HG02970 (cell line): Measurements from ENCODE around the gene CD46.
"Not testable (repeated sequence)": the region's sequence is repeated elsewhere in the genome, so short reads cannot be mapped to it uniquely, and the experiment has no call there.

Source experiments
- ATAC-seq: cut with Tn5 transposase; IDR thresholded peaks from one replicate; pipeline ENCODE4 v1.9.1; 2021; ENCODE audit warnings: mild to moderate bottlenecking, moderate library complexity, moderate number of reproducible peaks; ENCODE audit not compliant: unreplicated experiment, low FRiP score

Gene CD46

DNA sequence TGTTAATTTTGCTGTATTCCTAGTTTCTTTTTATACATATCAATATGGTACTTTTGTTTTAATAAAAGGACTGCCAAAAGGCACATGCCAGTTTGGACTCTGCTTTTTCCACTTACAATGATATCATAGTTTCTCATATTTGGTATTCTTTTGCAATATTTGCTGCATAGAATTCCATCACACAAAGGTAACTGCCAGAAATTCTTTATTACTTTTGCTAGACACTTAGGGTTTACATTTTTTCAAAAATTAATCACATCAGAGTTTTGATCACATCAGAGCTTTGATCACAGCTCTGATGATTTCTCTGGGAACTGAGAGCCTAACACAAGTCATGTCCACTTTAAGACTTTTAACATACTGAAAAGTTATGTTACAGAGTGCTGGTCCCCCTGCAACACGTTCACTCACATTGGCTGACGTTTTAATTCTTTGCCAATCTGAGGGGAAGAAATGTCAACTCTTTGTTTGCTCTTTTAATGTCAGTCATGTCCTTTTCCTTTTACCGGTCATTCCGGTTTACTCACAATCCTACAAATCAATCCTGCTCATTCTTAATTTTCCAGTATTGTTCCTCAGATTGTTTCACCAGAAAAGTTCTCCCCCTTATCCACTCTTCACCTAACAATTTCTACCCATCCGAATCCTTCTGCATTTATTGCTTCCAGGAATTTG, 1.1 kb upstream of the CD46 start:
- ATAC-seq, result no peak

DNA sequence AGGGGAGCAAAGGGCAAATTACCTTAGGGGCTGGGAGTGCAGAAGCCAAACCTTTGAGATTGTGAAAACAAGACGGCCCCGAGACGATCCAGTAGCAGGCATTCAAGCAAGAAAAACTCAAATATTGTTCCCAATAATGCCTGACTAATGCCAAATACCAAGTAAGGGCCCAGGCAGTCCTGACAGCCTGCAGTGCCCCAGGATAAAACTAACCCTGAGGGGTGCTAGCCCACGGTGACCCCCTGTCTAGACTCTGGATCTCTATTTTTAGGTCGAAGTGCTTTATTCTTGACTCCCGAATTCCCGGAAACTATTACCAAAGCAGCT, 428 bp upstream of the CD46 start:
- not testable (repeated sequence) for ATAC-seq

DNA sequence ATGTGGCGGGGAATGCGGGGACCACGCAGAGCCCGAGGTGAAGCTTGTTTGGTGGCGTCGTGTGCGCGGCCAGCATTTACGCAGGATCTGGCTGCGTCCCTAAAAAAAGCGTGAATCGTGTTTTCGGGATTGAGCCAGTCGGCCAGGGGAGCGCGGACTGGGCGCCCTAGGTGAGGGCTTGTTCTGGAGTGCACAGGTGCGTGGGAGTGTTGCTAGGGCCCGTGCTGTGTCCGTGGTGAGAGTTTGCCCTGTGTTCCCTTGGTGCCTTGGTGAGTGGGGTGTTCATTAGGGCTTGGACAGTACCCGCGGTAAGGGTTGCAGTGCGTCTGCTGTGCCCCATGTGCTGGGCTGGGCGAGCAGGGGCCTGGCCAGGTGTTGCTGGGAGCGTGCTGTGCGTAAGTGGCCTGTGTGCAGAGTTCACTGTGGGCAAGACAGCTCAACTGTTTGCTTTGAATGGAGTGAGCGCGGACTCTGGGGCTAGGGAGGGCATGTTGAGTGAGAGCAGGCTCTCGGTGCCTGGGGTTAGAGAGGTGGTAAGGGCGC, 673 bp downstream of the CD46 start:
- ATAC-seq, result peak; percentile 19

DNA sequence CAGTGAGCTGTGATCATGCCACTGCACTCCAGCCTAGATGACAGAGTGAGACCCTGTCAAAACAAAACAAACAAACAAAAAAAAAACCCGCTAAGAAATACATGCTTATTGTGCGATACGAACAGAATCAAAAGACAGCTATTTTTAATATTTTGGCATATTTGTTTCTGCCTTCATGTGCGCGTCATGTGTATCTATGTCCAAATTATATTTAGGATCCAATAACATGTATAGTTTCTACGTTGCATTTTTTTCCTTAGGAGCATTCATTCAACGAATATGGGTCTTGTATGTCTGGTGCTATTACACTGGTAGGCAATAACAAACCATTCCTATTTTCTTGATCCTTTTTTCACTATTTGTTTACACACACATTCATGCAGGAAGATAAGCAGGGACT, 1.8 kb downstream of the CD46 start:
- no peak for ATAC-seq

DNA sequence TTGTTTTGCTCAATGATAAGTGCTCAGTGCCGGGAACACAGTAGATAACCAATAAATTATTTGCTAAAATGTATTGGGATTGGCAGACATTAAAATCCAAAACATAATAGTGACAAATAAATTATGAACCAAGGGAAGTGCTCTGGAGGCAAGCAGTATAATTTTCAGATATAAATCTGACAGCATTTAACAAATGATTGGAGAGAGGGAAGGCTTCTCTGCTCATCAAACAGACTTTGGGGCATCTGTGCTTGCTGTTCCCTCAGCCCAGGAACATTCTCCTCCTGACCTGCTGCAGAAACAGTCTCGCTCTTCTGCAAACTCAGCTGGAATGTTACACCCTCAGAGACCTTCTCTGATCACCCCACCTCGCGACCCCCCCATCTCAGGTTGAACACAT, 2.2 kb downstream of the CD46 start:
- no peak for ATAC-seq

DNA sequence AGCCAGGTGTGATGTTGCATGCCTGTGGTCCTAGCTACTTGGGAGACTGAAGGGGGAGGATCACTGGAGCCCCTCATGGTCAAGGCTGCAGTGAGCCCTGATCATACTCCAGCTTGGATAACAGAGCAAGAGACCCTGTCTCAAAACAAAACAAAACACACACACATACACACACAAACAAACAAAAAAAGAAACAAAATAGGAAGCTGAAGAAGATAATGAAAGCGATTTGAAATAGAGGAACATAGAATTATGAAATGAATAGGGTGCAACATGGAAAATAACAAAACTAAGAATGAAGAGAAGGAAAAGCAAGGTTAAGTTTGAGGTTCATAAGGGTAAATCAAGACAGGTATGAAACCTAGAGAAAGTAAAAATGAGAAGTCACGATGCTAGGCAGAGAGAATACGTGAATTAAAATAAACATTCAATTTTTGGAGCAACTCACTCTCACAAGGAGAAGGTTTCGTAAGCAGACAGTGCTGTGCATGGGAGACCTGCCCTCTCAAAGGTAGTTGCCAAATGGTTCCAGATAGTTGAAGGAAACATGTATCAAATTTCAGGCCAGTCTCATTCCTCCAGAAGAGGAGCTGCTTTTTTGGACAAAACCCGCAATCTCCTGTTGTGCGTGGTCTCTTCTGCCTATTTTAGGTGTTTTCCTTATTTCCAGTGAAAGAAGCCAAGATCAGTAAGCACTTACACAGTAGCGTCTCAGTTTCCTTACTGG, 3.3 kb downstream of the CD46 start:
- no peak for ATAC-seq

DNA sequence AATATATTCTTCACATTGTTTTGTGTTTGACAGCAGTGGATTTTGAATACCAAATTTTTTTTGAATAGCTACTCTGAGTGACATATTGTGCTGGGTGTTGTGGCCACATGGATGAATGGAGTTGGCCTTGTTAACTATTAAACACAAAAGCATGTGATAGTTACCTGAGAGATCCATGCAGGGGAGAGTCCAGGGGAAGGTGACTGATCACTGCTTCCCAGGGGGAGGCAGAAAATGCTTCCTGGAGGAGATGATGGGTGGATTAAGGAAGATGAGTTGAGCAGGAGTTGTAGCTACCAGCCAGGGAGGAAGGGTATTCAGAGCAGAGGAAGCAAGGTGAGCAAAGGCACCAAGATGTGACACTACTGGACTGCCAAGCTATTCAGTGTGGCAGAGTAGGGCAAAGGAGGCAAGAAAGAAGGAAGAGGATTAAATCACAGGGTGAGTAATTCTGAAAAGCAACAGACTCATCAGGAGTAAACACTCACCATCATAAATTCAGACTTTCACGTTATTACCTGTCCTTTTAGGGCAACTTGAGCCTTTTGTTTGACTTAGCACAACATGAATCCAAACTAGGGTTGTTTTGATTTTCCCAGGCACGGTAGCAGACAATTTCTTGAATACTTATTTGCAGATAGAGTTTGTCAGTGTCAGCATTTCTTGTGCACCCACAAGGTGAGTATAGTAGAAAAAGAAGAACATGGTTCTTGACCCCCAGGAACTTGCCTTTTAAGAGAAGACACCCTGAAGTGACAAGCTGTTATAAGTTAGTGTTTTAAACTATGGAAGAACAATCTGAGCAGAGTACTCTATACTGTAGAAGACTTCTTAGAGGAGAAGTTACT, 4.2 kb downstream of the CD46 start:
- ATAC-seq, result no peak

DNA sequence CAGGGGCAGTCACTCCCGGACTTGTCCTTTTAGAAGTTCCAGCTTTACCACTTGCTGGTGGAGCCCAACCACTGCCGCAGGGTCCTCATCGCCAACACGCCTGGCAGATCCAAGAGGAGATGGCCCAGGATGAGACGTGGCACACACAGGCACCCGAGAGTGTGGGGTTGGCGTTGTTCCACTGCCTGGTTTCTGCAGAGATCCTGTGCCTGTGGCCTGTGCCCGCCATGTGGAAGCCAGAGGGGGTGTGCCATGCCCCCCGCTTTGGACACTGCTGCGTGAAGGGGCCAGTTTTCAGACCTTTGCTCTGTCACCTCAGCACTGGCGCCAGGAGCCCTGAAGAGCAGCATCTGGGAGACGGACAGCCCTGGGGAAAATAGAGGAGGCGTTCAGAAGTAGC, 10.8 kb downstream of the CD46 start:
- no peak for ATAC-seq

DNA sequence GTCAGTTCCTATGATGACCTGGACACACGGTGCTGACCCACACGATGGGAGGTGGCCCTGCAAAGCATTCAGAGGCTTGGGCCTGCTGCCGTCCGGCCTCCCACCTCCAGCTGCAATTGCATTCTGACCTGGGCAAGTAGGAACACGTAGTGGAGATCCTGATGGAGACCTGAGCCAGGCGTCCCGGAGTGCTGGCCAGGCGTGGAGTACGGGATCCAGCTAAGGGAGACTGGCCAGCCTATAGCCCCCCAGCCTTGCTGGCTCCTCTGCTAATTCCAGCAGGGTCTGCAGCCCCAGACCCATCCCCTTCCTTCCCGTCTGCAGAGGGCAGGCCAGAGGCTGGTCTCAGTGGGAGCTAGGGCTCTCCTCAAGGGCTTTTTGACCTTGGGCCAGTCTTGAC, 11.2 kb downstream of the CD46 start:
- no peak for ATAC-seq

DNA sequence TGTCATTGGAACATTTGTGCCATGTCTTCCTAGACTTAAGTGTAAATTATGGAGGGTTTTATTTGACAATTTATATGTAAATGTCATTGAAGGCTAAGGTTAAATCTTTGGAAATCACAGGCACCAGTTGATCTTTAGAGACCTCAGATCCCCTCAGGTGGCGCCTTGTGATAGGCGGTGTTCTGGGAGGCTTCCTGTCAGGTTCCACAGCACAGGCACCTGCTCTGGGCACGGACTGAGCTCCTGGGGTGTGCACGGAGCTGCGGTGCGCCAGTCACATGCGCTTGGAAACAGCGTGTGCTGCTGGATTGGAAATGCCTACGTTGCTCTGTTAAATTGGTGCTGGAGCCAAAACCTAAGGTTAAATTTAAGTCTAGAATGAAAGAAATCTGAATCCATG, 12.1 kb downstream of the CD46 start:
- ATAC-seq, result no peak

DNA sequence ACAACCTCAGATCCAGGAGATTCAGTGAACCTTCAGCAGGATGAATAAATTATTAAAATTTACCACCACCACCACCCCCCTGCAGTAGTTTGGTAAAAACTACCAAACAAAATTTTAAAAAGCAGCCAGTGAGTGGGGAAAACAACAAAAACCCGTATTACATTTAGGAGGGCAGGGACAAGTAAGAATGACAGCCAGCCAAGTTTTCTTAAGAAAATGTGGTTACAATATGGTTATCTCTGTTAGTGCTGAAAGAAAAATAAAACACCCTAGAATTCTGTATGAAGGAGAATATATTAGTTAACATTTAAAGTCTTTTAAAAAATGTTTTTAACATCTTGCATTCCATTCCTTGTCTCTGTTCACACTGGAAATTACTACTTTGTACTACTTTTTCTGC, 14.7 kb downstream of the CD46 start:
- no peak for ATAC-seq

DNA sequence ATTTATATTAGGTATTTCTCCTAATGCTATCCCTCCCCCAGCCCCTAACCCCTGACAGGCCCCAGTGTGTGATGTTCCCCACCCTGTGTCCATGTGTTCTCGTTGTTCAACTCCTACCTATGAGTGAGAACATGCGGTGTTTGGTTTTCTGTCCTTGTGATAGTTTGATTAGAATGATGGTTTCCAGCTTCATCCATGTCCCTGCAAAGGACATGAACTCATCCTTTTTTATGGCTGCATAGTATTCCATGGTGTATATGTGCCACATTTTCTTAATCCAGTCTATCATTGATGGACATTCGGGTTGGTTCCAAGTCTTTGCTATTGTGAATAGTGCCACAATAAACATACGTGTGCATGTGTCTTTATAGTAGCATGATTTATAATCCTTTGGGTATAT, 18.7 kb downstream of the CD46 start:
- not testable (repeated sequence) for ATAC-seq

DNA sequence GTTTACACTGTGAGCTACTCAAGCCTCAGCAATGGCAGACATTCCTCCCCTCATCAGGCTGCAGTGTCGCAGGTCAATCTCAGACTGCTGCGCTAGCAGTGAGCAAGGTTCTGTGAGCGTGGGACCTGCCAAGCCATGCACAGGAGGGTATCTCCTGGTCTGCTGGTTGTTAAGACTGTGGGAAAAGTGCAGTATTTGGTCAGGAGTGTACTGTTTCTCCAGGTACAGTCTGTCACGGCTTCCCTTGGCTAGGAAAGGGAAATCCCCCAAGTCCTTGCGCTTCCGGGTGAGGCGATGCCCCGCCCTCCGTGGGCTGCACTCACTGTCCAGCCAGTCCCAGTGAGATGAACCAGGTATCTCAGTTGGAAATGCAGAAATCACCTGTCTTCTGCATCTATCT, 24.2 kb downstream of the CD46 start:
- not testable (repeated sequence) for ATAC-seq

DNA sequence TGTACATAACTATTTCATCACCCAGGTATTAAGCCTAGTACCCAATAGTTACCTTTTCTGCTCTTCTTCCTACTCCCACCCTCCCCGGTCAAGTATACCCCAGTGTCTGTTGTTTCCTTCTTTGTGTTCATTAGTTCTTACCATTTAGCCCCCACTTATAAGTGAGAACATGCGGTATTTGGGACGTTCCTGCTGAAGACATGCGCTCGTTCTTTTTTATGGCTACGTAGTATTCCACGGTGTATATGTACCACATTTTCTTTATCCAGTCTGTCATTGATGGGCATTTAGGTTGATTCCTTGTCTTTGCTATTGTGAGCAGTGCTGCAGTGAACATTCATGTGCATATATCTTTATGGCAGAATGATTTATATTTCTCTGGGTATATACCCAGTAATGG, 25.6 kb downstream of the CD46 start:
- not testable (repeated sequence) for ATAC-seq

DNA sequence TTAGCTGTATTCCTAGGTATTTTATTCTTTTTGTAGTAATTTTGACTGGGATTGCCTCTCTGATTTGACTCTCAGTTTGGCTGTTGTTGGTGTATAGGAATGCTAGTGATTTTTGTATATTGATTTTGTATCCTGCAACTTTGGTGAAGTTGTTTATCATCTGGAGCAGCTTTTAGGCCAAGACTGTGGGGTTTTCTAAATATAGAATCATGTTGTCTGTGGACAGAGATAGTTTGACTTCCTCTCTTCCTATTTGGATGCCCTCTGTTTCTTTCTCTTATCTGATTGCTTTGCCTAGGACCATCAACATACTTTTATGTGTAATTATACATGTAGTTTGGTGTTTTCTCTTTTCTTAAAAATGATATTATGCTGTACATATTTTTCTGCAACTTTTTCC, 27.2 kb downstream of the CD46 start:
- ATAC-seq, result no peak

DNA sequence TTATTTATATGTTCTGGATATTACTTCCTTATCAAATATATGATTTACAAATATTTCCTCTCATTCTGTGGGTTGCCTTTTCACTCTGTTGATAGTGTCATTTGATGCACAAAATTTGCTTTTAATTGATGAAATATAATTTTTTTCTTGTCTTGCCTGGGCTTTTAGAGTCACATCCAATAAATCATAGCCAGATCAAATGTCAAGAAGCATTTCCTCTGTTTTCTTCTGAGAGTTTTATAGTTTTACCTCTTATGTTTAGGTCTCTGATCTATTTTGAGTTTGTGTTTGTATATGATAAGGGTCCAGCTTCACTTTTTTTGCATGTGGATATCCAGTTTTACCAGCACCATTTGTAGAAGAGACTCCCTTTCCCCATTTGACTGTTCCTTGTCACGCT, 29.5 kb downstream of the CD46 start:
- ATAC-seq, result no peak

DNA sequence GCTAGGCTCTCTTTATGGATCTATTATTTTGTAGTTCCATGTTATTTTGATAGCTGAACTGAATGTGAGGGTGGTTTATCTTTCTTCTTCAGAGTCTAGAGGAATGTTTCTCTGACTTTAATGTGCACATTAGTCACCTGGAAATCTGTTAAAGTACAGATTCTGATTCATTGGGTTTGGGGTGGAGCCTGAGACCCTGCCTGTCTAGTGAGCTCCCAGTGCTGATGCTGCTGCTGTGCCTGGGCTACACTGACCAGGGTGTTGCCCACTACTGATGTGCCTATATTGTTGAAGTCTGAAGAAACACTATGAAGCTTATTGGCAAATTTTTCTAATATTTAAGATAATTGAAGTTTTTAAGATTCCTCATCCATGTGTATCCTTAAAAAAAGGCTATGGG, 35.9 kb downstream of the CD46 start:
- ATAC-seq, result no peak

DNA sequence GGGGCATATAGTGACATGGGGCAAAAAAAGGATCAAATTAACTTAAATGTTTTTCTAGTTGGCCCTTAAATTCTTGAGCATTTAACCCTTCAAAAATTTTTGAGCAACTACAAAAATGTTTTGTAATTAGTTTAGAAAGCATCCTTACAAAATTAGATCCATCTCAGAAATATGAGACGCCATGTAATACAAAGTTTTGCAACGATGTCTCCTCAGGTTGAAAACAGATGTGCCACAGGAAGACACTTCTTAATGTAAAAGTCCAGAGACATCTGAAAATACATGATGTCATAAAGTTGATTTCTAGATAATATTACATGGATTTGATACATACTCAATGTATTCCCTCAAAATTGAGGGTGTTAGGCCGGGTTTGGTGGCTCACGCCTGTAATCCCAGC, 37.5 kb downstream of the CD46 start:
- no peak for ATAC-seq

DNA sequence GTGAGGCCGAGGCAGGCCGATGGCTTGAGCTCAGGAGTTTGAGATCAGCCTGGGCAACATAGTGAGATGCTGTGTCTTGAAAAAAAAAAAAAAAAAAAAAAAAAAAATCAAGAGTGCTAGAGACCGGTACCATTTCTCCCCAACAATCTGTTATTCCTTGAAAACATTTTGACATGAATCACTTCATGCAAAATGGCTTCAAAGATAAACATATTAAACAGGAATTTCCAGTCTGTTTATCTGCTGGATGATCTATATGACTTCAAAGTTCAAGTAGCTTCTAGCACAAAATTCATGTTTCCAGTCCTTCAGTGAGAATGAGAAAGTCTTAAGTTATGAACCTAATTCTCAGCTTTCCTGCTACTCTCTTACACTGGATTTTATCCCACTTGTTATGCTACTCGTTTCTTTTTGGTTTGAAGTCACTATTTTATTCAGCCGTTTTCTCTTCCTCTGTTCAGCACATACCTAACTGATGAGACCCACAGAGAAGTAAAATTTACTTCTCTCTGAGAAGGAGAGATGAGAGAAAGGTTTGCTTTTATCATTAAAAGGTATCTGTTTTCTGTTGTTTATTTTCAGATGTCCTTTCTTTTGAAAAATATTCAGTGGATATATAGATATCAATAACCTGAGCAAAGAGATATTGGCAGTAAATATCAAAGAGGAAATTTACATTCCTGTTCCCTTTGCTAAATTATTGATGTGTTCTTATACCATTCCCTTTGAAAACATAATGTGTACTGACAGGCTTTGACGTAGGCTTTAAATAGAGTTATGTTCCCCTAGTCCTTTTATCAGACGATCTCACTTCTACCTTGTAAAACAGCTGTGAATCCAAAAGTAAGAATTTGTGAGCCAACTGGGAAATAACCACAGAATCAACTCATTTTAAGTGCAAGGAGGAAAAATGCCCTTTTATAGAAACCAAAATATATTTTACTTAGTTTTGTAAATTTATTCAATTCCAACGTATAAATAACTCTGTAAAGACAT, 38.2 kb downstream of the CD46 start:
- no peak for ATAC-seq

DNA sequence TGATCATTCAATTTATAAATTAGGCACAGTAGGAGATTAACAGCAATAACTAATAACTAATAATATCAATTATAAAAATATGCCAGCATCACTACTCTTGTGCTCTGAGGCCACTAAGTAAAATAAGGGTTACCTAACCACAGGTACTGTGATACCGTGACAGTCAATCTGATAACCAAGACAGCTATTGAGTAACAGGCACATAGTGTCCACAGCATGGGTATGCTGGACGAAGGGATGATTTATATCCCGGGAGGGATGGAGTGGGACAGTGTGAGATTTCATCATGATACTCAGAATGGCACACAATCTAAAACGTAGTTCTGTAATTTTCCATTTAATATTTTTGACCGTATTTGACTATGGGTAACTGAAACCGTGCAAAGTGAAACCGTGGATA, 39.4 kb downstream of the CD46 start:
- no peak for ATAC-seq
